ENCODE data around the gene KCNQ5. TPM values are rescaled to one million over a fixed set of nuclear protein-coding genes. Genes with fewer than 3 reads are reported as not detected.

The KCNQ5 gene
- total RNA-seq, 1 donor from 2014 or later, result 1.2 TPM

- DNase-seq (ENCODE audit: low read depth, low spot score), result no peak
- Mint-ChIP-seq H3K27ac (ENCODE audit: unreplicated experiment) (no peak overlapping the region), H3K4me1 (peaks cover 10% of the 10 kb centered on the region), H3K36me3 (ENCODE audit: low read depth) (peaks cover 2% of the 10 kb centered on the region), H3K27me3 (ENCODE audit: low read depth) (no peaks in the 10 kb centered on the region), H3K4me3 (no peak overlapping the region), H3K9me3 (peaks cover 4% of the 10 kb centered on the region)
- TF ChIP-seq CTCF (conservative IDR thresholded peaks at IDR 0.05), result no peak
Measured at GRCh38 chr6:72712910-72713309, 91.0 kb downstream of the KCNQ5 start.

DNA sequence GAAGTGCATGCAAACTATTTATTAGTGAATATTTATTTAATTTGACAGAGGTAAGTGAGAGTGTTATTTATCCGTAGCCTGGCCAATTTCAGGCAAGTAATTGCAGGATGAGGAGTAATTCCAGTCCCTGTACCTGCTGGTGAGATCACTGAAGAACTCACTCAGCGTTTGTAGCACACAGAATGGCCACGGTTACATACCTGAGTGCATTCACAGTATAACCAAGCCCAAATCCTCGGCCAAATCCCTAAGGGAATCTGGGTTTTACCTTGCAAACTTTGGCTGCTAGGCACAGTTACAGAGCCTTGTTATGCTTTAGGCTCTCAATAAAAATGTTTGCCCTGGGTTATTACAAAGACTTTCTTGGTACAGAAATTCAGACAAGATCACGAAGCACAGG, 93.3 kb downstream of the KCNQ5 start:
- no peak for TF ChIP-seq CTCF (conservative IDR thresholded peaks at IDR 0.05)
- H3K9me3 Mint-ChIP-seq, result peaks cover 4% of the 10 kb centered on the region
- no peak overlapping the region for H3K27ac Mint-ChIP-seq (ENCODE audit: unreplicated experiment)
- no peak for DNase-seq (ENCODE audit: low read depth, low spot score)
- peaks cover 10% of the 10 kb centered on the region for H3K4me1 Mint-ChIP-seq
- no peak overlapping the region for H3K4me3 Mint-ChIP-seq
- H3K27me3 Mint-ChIP-seq (ENCODE audit: low read depth), result no peaks in the 10 kb centered on the region
- peaks cover 2% of the 10 kb centered on the region for H3K36me3 Mint-ChIP-seq (ENCODE audit: low read depth)

GRCh38 chr6:72716916-72717315, 95.1 kb downstream of the KCNQ5 start:
- H3K27me3 Mint-ChIP-seq (ENCODE audit: low read depth), result no peaks in the 10 kb centered on the region
- no peak for TF ChIP-seq CTCF (conservative IDR thresholded peaks at IDR 0.05)
- no peak overlapping the region for H3K27ac Mint-ChIP-seq (ENCODE audit: unreplicated experiment)
- no peak overlapping the region for H3K4me3 Mint-ChIP-seq
- peaks cover 10% of the 10 kb centered on the region for H3K4me1 Mint-ChIP-seq
- DNase-seq (ENCODE audit: low read depth, low spot score), result no peak
- no peaks in the 10 kb centered on the region for H3K9me3 Mint-ChIP-seq
- no peaks in the 10 kb centered on the region for H3K36me3 Mint-ChIP-seq (ENCODE audit: low read depth)

- DNase-seq (ENCODE audit: low read depth, low spot score), result no peak
- H3K27me3 Mint-ChIP-seq (ENCODE audit: low read depth), result peaks cover 6% of the 10 kb centered on the region
- no peak overlapping the region for H3K27ac Mint-ChIP-seq (ENCODE audit: unreplicated experiment)
- no peaks in the 10 kb centered on the region for H3K4me1 Mint-ChIP-seq
- H3K4me3 Mint-ChIP-seq, result no peak overlapping the region
- H3K9me3 Mint-ChIP-seq, result no peaks in the 10 kb centered on the region
- TF ChIP-seq CTCF (conservative IDR thresholded peaks at IDR 0.05), result no peak
- H3K36me3 Mint-ChIP-seq (ENCODE audit: low read depth), result no peaks in the 10 kb centered on the region
Measured at GRCh38 chr6:72720464-72720863, 98.6 kb downstream of the KCNQ5 start.

DNA sequence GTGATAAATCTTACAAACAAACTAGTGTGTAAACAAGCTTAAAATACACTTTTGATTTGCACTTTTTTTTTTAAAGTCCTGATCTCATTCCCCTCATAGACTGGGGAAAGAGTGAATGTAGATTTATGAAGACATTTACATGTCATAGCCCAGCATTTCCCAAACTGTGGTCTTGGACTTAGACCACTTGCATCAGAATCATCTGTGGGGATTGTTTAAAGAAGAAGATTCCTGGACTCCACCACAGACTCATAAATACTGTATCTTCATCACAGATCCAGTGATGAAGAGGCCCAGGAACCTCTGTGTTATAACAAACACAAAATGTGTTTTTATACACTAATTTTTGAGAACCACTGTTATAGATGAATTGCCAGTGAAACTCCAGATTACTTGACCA, 99.5 kb downstream of the KCNQ5 start:
- Mint-ChIP-seq H3K36me3 (ENCODE audit: low read depth) (no peaks in the 10 kb centered on the region), H3K27ac (ENCODE audit: unreplicated experiment) (no peak overlapping the region), H3K9me3 (no peaks in the 10 kb centered on the region), H3K27me3 (ENCODE audit: low read depth) (peaks cover 6% of the 10 kb centered on the region), H3K4me3 (no peak overlapping the region), H3K4me1 (no peaks in the 10 kb centered on the region)
- DNase-seq (ENCODE audit: low read depth, low spot score), result no peak
- no peak for TF ChIP-seq CTCF (conservative IDR thresholded peaks at IDR 0.05)

- Mint-ChIP-seq H3K4me1 (no peaks in the 10 kb centered on the region), H3K27me3 (ENCODE audit: low read depth) (peaks cover 6% of the 10 kb centered on the region), H3K9me3 (no peaks in the 10 kb centered on the region), H3K4me3 (no peak overlapping the region), H3K36me3 (ENCODE audit: low read depth) (no peaks in the 10 kb centered on the region), H3K27ac (ENCODE audit: unreplicated experiment) (no peak overlapping the region)
- no peak for DNase-seq (ENCODE audit: low read depth, low spot score)
- TF ChIP-seq CTCF (conservative IDR thresholded peaks at IDR 0.05), result no peak
Measured at GRCh38 chr6:72724545-72724944, 102.7 kb downstream of the KCNQ5 start.
